BJ (cell line): ENCODE results near the gene PRPF4. TPM values are rescaled to one million over a fixed set of nuclear protein-coding genes. Genes with fewer than 3 reads are reported as not detected.
A peak's percentile ranks its signal among the peaks of the same experiment; 100 is the strongest.

Experiments
- CTCF ChIA-PET: fragments of 350-600 bp; formaldehyde crosslinking; extraction: SDS; loops from one replicate; lab custom pipeline; 2021; ENCODE audit warnings: antibody characterized with exemption, inconsistent platforms; lab: Yijun Ruan, JAX
- POLR2A ChIA-PET: fragments of 300-600 bp; sonication (Branson Sonifier 250); formaldehyde crosslinking; extraction: SDS; loops from one replicate; lab custom pipeline; 2021; ENCODE audit warnings: antibody characterized with exemption; lab: Charles Lee
- DNase-seq: peaks from one replicate; pipeline ENCODE4 v3.0.0-alpha.2; 2011; ENCODE audit warnings: low read depth
- H3K27me3 ChIP-seq: 2 replicates; pipeline ENCODE4 v1.6.0; 2011; ENCODE audit warnings: low read length; ENCODE audit not compliant: control insufficient read depth, insufficient read depth
- H3K36me3 ChIP-seq: 2 replicates; pipeline ENCODE4 v1.5.1; 2011; ENCODE audit warnings: low read length; ENCODE audit not compliant: control insufficient read depth, insufficient read depth
- H3K4me3 ChIP-seq: 2 replicates; pipeline ENCODE4 v1.5.1; 2011; ENCODE audit warnings: low read depth, mild to moderate bottlenecking, control low read depth, low read length
- polyA plus RNA-seq: library from polyadenylated mRNA; depleted of rRNA; stranded (reverse); fragments of >200 nt; gene quantifications from 2 replicates; pipeline ENCODE4 v1.2.3, GENCODE V29; 2011
- TF ChIP-seq, protein P1 (sequence below): IDR thresholded peaks from 2 replicates; pipeline ENCODE4 v1.5.1; 2011; ENCODE audit warnings: low read depth, mild to moderate bottlenecking, control low read depth, inconsistent platforms, low read length, moderate library complexity; ENCODE audit not compliant: insufficient read depth

The PRPF4 gene
- polyA plus RNA-seq, 1 experiment: 18.3 TPM

DNA sequence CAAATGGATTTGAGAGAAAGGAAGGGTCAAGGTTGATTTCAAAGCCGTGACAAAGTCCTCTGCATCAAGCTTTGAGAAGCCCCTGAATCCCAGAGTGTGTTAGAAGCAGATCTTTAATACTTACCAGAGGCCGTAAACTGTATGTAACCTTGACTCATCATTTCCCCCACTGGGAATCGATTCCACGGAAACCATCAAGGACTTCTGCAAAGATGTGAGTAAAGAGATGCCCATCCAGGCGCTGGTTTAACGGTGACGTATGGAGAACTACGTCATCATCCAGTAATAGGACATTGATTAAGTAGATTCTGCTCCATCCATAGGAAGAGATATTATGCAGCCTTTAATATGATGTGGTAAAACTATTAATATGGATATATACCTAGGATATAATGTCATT is 26.1 kb downstream of the PRPF4 start:
- Histone ChIP-seq H3K36me3 (no peaks in the 10 kb centered on the region), H3K27me3 (peaks cover 4% of the 10 kb centered on the region), H3K4me3 (no peak overlapping the region)
- no peak for DNase-seq
- TF ChIP-seq, protein P1, sequence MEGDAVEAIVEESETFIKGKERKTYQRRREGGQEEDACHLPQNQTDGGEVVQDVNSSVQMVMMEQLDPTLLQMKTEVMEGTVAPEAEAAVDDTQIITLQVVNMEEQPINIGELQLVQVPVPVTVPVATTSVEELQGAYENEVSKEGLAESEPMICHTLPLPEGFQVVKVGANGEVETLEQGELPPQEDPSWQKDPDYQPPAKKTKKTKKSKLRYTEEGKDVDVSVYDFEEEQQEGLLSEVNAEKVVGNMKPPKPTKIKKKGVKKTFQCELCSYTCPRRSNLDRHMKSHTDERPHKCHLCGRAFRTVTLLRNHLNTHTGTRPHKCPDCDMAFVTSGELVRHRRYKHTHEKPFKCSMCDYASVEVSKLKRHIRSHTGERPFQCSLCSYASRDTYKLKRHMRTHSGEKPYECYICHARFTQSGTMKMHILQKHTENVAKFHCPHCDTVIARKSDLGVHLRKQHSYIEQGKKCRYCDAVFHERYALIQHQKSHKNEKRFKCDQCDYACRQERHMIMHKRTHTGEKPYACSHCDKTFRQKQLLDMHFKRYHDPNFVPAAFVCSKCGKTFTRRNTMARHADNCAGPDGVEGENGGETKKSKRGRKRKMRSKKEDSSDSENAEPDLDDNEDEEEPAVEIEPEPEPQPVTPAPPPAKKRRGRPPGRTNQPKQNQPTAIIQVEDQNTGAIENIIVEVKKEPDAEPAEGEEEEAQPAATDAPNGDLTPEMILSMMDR: no peak
- CTCF ChIA-PET: interaction anchor here (1.2 to 1.3 kb wide), 2 partner anchors 8 to 106 kb away, joined by 3 read pairs; no protein-coding TSS in a partner anchor
- POLR2A ChIA-PET: no interaction called here

DNA sequence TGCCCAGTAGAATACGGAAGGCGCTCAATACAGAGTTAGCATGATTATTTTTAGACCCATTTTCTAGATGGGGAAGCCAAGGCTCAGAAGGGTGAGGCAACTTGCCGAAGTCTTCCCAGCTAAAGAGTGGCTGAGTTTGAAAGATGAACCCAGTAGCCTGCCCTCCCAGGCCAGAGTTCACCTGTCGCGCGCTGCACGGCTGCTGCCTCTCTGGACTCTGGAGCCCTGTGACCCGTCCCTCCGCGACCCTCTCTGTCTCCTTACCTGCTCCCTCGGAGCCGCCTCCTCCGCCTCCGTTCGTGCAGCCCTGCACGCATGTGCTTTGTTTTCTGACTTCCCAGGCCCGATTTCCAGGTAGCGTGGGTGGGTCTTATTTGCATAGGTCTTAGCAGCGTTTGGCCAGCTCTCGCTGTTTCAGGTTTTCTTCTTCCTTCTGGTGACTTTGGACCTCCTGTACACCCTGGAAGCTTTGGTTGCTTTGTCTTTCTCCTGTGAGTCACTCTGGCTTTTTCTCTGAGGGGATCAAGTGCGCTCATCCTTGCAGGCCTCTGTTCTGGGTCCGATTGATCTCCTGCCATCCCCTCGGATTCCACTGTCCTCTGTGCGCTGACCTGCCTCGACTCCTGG is 27.4 kb downstream of the PRPF4 start, which contains the start of gene RNF183:
Gene RNF183, minus strand, starts transcription at position 585 of the 627 bp plus-strand sequence. CDS start 5,192 bp downstream, outside the sequence.
- Histone ChIP-seq H3K27me3 (peaks cover 4% of the 10 kb centered on the region), H3K4me3 (no peak within 1 kb of the TSS), H3K36me3 (no peaks in the 10 kb centered on the region)
- no peak for DNase-seq
- ChIA-PET CTCF (interaction anchor here (0.9 kb wide), 1 partner anchor 103 kb away, joined by 3 read pairs; no protein-coding TSS in a partner anchor), POLR2A (no interaction called here)
- TF ChIP-seq, protein P1: no peak

DNA sequence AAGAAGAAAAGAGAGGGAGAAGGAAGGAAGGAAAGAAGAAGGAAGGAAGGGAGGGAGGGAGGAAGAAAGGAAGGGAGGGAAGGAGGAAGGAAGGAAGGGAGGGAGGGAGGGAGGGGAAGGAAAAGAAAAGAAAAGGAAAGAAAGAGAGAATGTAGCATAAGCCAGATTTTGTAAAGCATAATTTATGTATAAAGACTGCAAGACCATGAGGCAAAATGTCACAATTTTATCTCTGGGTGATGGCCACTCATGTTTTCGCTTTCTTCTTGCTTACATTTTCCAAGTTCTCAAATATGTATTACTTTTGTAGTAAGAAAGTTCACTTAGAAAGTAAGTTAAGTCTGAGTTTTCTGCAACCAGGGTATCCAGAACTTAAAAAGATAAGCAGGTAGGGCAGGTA is 31.1 kb downstream of the PRPF4 start:
- CTCF ChIA-PET: no interaction called here
- TF ChIP-seq, protein P1: no peak
- no peak overlapping the region for H3K4me3 ChIP-seq

DNA sequence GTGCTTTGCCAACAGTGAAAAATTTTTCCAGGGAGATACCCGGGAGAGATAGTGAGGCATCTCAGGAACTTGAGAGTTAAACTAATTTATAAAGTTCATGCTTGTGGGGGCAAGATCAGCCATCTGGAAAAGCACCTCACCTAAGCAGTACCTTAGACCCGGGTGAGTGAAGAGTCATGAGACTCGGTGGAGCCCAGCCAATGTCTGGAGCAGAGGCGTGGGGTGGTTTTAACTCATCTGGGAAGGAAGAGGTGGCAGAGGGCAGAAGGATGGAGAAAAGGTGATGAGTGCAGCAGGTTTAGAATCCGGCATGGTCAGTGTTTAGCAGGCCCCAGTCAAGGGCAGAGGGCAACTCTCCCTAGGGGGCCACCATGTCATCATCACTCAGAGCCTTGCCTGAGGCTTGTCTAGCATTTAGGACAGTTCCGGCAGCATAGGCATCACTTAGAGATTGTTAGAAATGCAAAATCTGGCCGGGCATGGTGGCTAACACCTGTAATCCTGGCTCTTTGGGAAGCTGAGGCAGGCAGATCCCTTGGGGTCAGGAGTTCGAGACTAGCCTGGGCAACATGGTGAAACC is 32.0 kb downstream of the PRPF4 start:
- TF ChIP-seq, protein P1: no peak
- CTCF ChIA-PET: interaction anchor here (1.4 to 7.6 kb wide), 4 partner anchors 11 to 275 kb away, joined by 4 to 74 read pairs (median 6); partner anchors contain the start of gene ALAD
- Histone ChIP-seq H3K27me3 (peaks cover 2% of the 10 kb centered on the region; the same call in 1 of the 2 replicates), H3K4me3 (no peak overlapping the region), H3K36me3 (no peaks in the 10 kb centered on the region)
- POLR2A ChIA-PET: no interaction called here
- DNase-seq: no peak

More for the DNA sequence above, 31.1 kb downstream of the PRPF4 start:
- H3K27me3 ChIP-seq: peaks cover 2% of the 10 kb centered on the region; the same call in 1 of the 2 replicates
- no peaks in the 10 kb centered on the region for H3K36me3 ChIP-seq
- POLR2A ChIA-PET: no interaction called here
- no peak for DNase-seq

DNA sequence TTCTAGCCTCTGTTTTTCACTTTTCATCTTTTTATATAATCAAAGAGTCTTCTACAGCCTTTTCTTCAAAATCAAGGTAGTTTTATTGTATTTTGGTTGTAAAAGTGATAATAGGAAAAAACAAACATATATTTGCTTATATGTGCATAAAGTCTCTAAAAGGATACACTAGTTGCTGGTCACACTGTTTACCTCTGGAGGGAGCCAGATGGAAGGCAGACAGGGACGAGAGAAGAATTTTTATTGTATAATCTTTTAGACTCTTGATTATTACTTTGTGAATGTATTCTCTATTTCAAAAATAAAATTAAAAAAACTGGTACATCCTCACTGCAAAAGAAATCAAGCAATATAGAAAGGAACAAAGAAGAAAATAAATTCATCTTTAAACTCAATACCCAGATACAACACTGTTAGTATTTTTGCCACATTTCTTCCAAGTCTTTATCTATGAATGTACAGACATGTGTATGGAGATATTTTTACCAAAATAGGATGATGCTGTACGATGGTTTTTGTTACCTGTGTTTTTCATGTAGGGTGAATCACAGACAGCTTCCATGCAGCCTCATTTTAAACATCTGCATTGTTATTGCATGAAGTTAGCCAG is 33.9 kb downstream of the PRPF4 start:
- ChIA-PET POLR2A (no interaction called here), CTCF (interaction anchor here (0.7 to 7.6 kb wide), 12 partner anchors 8 to 279 kb away, joined by 3 to 74 read pairs (median 4); partner anchors contain the start of genes ALAD, C9orf43, CDC26 and POLE3)
- H3K4me3 ChIP-seq: no peak overlapping the region
- H3K27me3 ChIP-seq: 0 out of 2 replicates have a peak, but pooled peaks cover 1% of the 10 kb centered on the region
- no peaks in the 10 kb centered on the region for H3K36me3 ChIP-seq
- DNase-seq: no peak
- TF ChIP-seq, protein P1: peak; percentile 74
